ENCODE data around the gene JAKMIP2. TPM values are rescaled to one million over a fixed set of nuclear protein-coding genes. Genes with fewer than 3 reads are reported as not detected.

JAKMIP2 gene
- polyA plus RNA-seq, 1 experiment, result 0.02 TPM

- POLR2A ChIA-PET, result no interaction called here
- Histone ChIP-seq H3K27me3 (ENCODE audit: control insufficient read depth, insufficient read depth, low read length) (no peaks in the 10 kb centered on the region), H3K27ac (ENCODE audit: low read depth, low read length) (no peak overlapping the region), H3K9me3 (ENCODE audit: control insufficient read depth, insufficient read depth, low read length) (no peaks in the 10 kb centered on the region), H3K4me3 (ENCODE audit: low read depth, low read length) (no peak overlapping the region)
- TF ChIP-seq CTCF (IDR thresholded peaks at IDR 0.05; ENCODE audit: low read depth, low read length), result no peak
- no peak for DNase-seq (ENCODE audit: low read depth, low spot score)
- CTCF ChIA-PET, result no interaction called here
Measured at GRCh38 chr5:147776989-147777388, 5.5 kb downstream of the JAKMIP2 start.

- no peak for TF ChIP-seq CTCF (IDR thresholded peaks at IDR 0.05; ENCODE audit: low read depth, low read length)
- POLR2A ChIA-PET, result no interaction called here
- H3K27me3 ChIP-seq (ENCODE audit: control insufficient read depth, insufficient read depth, low read length), result no peaks in the 10 kb centered on the region
- no peaks in the 10 kb centered on the region for H3K9me3 ChIP-seq (ENCODE audit: control insufficient read depth, insufficient read depth, low read length)
- no peak overlapping the region for H3K27ac ChIP-seq (ENCODE audit: low read depth, low read length)
- CTCF ChIA-PET, result no interaction called here
- DNase-seq (ENCODE audit: low read depth, low spot score), result no peak
- H3K4me3 ChIP-seq (ENCODE audit: low read depth, low read length), result no peak overlapping the region
Measured at GRCh38 chr5:147773587-147773986, 8.9 kb downstream of the JAKMIP2 start.

- no peak for TF ChIP-seq CTCF (IDR thresholded peaks at IDR 0.05; ENCODE audit: low read depth, low read length)
- H3K27me3 ChIP-seq (ENCODE audit: control insufficient read depth, insufficient read depth, low read length), result no peaks in the 10 kb centered on the region
- no peak overlapping the region for H3K27ac ChIP-seq (ENCODE audit: low read depth, low read length)
- ChIA-PET POLR2A (no interaction called here), CTCF (no interaction called here)
- no peak for DNase-seq (ENCODE audit: low read depth, low spot score)
- no peak overlapping the region for H3K4me3 ChIP-seq (ENCODE audit: low read depth, low read length)
- no peaks in the 10 kb centered on the region for H3K9me3 ChIP-seq (ENCODE audit: control insufficient read depth, insufficient read depth, low read length)
Measured at GRCh38 chr5:147773139-147773538, 9.4 kb downstream of the JAKMIP2 start.

- TF ChIP-seq CTCF (IDR thresholded peaks at IDR 0.05; ENCODE audit: low read depth, low read length), result no peak
- CTCF ChIA-PET, result no interaction called here
- no peak for DNase-seq (ENCODE audit: low read depth, low spot score)
Measured at GRCh38 chr5:147767048-147767447, 15.5 kb downstream of the JAKMIP2 start.

GRCh38 chr5:147763791-147764525 lies 18.6 kb downstream of the JAKMIP2 start:
- H3K9me3 ChIP-seq (ENCODE audit: control insufficient read depth, insufficient read depth, low read length), result no peaks in the 10 kb centered on the region
- no peak for TF ChIP-seq CTCF (IDR thresholded peaks at IDR 0.05; ENCODE audit: low read depth, low read length)
- ChIA-PET POLR2A (no interaction called here), CTCF (interaction anchor here (0.5 to 0.9 kb wide), 2 partner anchors 186 to 484 kb away, joined by 3 to 4 read pairs; no protein-coding TSS in a partner anchor)
- no peaks in the 10 kb centered on the region for H3K27me3 ChIP-seq (ENCODE audit: control insufficient read depth, insufficient read depth, low read length)
- no peak overlapping the region for H3K4me3 ChIP-seq (ENCODE audit: low read depth, low read length)
- no peak overlapping the region for H3K27ac ChIP-seq (ENCODE audit: low read depth, low read length)
- DNase-seq (ENCODE audit: low read depth, low spot score), result no peak

More at GRCh38 chr5:147767048-147767447, 15.5 kb downstream of the JAKMIP2 start:
- H3K27me3 ChIP-seq (ENCODE audit: control insufficient read depth, insufficient read depth, low read length), result no peaks in the 10 kb centered on the region
- no peaks in the 10 kb centered on the region for H3K9me3 ChIP-seq (ENCODE audit: control insufficient read depth, insufficient read depth, low read length)
- POLR2A ChIA-PET, result no interaction called here
- no peak overlapping the region for H3K27ac ChIP-seq (ENCODE audit: low read depth, low read length)
- H3K4me3 ChIP-seq (ENCODE audit: low read depth, low read length), result no peak overlapping the region
